NT2/D1 (cell line): ENCODE data around the gene GFRA1.

Experiments
- YY1 ChIP-seq: IDR thresholded peaks from 2 replicates; pipeline ENCODE4 v1.6.1; 2011; ENCODE audit not compliant: insufficient read length, insufficient read depth
- ZNF274 ChIP-seq: IDR thresholded peaks from 2 replicates; pipeline ENCODE4 v1.6.1; 2011; ENCODE audit warnings: mild to moderate bottlenecking, low read depth, low read length

DNA sequence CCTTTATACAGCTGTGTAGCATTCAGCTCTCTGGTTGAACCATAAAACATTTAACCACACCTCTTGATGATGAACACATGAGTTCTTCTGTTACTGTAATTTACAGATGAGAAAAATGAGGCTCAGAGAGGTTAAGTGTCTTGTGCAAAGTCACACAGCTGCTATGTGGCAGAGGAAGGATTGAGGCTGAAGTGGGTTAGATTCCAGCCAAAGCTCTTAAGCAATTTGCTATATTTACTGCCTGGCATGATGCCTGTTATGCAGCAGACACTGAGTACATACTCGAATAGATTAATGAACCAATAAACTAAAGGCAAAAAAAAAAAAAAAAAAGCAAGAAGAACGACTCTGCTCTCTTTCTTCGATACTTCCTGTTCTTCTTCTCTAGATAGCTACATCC lies 35.7 kb downstream of the GFRA1 start:
- no peak for TF ChIP-seq YY1
- TF ChIP-seq ZNF274: no peak
